Loucy (cell line): ENCODE data around the gene E4F1.

Experiments
- H2AFZ ChIP-seq: fragments of 200-600 bp; sonication (generic); 2 replicates; pipeline ENCODE4 v1.6.0; 2016; ENCODE audit warnings: antibody characterized with exemption, mild to moderate bottlenecking, low read length, moderate library complexity
- H3F3A ChIP-seq: fragments of 200-600 bp; 2 replicates; pipeline ENCODE4 v1.6.0; 2016; ENCODE audit warnings: antibody characterized with exemption, low read depth, mild to moderate bottlenecking
- H3K27me3 ChIP-seq: fragments of 200-600 bp; sonication (generic); 2 replicates; pipeline ENCODE4 v1.6.1; 2014; ENCODE audit warnings: low read length, mild to moderate bottlenecking; ENCODE audit not compliant: insufficient read depth, poor library complexity, severe bottlenecking
- H3K36me3 ChIP-seq: fragments of 200-600 bp; sonication (generic); 2 replicates; pipeline ENCODE4 v1.6.1; 2016; ENCODE audit warnings: low read length; ENCODE audit not compliant: insufficient read depth
- H3K4me1 ChIP-seq: fragments of 200-600 bp; sonication (generic); 2 replicates; pipeline ENCODE4 v1.5.1; 2014; ENCODE audit warnings: low read length, mild to moderate bottlenecking; ENCODE audit not compliant: insufficient read depth, poor library complexity, severe bottlenecking
- H3K4me2 ChIP-seq: fragments of 200-600 bp; sonication (generic); 2 replicates; pipeline ENCODE4 v1.6.0; 2014; ENCODE audit warnings: antibody characterized with exemption, low read length, low read depth, mild to moderate bottlenecking; ENCODE audit not compliant: poor library complexity, severe bottlenecking
- H3K4me3 ChIP-seq: fragments of 200-600 bp; sonication (generic); 2 replicates; pipeline ENCODE4 v1.5.1; 2014; ENCODE audit warnings: low read length, mild to moderate bottlenecking, mixed read lengths; ENCODE audit not compliant: poor library complexity, severe bottlenecking
- H3K79me2 ChIP-seq: fragments of 200-600 bp; sonication (generic); 2 replicates; pipeline ENCODE4 v1.6.1; 2014; ENCODE audit warnings: low read length; ENCODE audit not compliant: insufficient read depth
- H3K9ac ChIP-seq: fragments of 200-600 bp; sonication (generic); 2 replicates; pipeline ENCODE4 v1.6.0; 2014; ENCODE audit warnings: mild to moderate bottlenecking, low read depth, low read length, moderate library complexity; ENCODE audit not compliant: poor library complexity, severe bottlenecking
- H3K9me2 ChIP-seq: fragments of 200-600 bp; sonication (generic); replicated peaks from 2 replicates; pipeline ENCODE4 v1.6.1; 2016; ENCODE audit warnings: low read depth, low read length, mixed read lengths
- H3K9me3 ChIP-seq: fragments of 200-600 bp; sonication (generic); 2 replicates; pipeline ENCODE4 v1.6.1; 2014; ENCODE audit warnings: mild to moderate bottlenecking, antibody characterized with exemption, low read length, low read depth; ENCODE audit not compliant: insufficient read depth
- H4K20me1 ChIP-seq: fragments of 200-600 bp; sonication (generic); 2 replicates; pipeline ENCODE4 v1.6.0; 2014; ENCODE audit warnings: antibody characterized with exemption, low read length, mild to moderate bottlenecking; ENCODE audit not compliant: insufficient read depth, poor library complexity, severe bottlenecking
- CTCF ChIP-seq: fragments of 200-600 bp; sonication (generic); conservative IDR thresholded peaks from 2 replicates; pipeline ENCODE4 v1.5.1; 2014; ENCODE audit warnings: mild to moderate bottlenecking, antibody characterized with exemption, low read length
- EZH2phosphoT487 ChIP-seq: fragments of 200-600 bp; IDR thresholded peaks from 2 replicates; pipeline ENCODE4 v1.6.1; 2018; ENCODE audit warnings: antibody characterized with exemption, mild to moderate bottlenecking, moderate library complexity, borderline replicate concordance

Gene E4F1

DNA sequence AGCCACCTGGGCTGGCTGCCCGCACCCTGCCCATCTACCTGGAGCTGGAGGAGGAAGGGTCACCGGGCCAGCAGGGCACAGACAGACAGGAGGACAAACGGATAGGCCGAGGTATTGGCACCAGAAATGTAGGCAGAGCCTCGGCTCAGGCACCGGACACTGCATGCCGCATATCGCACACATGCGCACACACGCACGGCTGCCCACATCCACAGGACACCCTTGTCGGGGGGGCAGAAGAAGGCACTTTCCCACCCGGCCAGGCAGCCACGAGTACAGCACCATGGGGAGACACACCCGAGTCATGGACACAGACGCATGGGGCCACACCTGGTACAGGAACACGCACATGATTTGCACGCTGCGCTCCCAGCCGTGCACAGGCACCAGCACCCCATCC lies 41.4 kb upstream of the E4F1 start:
- no peak overlapping the region for H2AFZ ChIP-seq
- H3K9me2 ChIP-seq, result no peaks in the 10 kb centered on the region
- H4K20me1 ChIP-seq, result no peaks in the 10 kb centered on the region
- no peaks in the 10 kb centered on the region for H3F3A ChIP-seq
- H3K4me1 ChIP-seq, result no peaks in the 10 kb centered on the region
- TF ChIP-seq CTCF (no peak), EZH2phosphoT487 (no peak)
- no peaks in the 10 kb centered on the region for H3K9me3 ChIP-seq
- no peaks in the 10 kb centered on the region for H3K27me3 ChIP-seq
- H3K79me2 ChIP-seq, result no peaks in the 10 kb centered on the region
- H3K4me2 ChIP-seq, result no peak overlapping the region
- H3K36me3 ChIP-seq, result no peaks in the 10 kb centered on the region
- H3K9ac ChIP-seq, result no peak overlapping the region
- no peak overlapping the region for H3K4me3 ChIP-seq

GRCh38 chr16:2183671-2184070 lies 39.7 kb upstream of the E4F1 start:
- H3F3A ChIP-seq, result no peaks in the 10 kb centered on the region
- TF ChIP-seq CTCF (no peak), EZH2phosphoT487 (no peak)
- H3K9me2 ChIP-seq, result no peaks in the 10 kb centered on the region
- H2AFZ ChIP-seq, result no peak overlapping the region
- no peaks in the 10 kb centered on the region for H3K79me2 ChIP-seq
- no peak overlapping the region for H3K9ac ChIP-seq
- H3K4me3 ChIP-seq, result no peak overlapping the region
- H4K20me1 ChIP-seq, result no peaks in the 10 kb centered on the region
- H3K9me3 ChIP-seq, result no peaks in the 10 kb centered on the region
- H3K27me3 ChIP-seq, result no peaks in the 10 kb centered on the region
- H3K36me3 ChIP-seq, result no peaks in the 10 kb centered on the region
- H3K4me1 ChIP-seq, result no peaks in the 10 kb centered on the region
- no peak overlapping the region for H3K4me2 ChIP-seq

DNA sequence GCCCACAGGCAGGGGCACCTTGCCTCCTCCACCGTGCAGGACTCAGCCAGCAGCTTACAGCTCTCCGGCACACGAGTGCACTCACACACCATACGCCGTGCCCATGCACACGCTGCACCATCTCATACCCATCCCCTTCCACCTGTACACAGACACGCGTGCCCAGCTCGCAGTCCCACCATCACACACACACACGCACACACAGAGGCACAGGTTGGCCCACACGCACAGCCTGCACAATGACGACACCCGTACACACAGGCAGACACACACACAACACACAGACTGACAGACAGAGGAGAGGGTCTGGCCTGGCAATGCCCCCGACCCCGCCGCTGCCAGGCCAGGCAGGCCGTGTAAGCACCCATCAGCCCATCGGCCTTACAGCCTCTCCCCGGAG lies 39.0 kb upstream of the E4F1 start:
- H2AFZ ChIP-seq, result no peak overlapping the region
- no peaks in the 10 kb centered on the region for H3K27me3 ChIP-seq
- H3K9me3 ChIP-seq, result no peaks in the 10 kb centered on the region
- no peaks in the 10 kb centered on the region for H3F3A ChIP-seq
- H3K79me2 ChIP-seq, result no peaks in the 10 kb centered on the region
- no peaks in the 10 kb centered on the region for H3K9me2 ChIP-seq
- H4K20me1 ChIP-seq, result no peaks in the 10 kb centered on the region
- no peak overlapping the region for H3K4me3 ChIP-seq
- no peaks in the 10 kb centered on the region for H3K36me3 ChIP-seq
- TF ChIP-seq CTCF (no peak), EZH2phosphoT487 (no peak)
- H3K9ac ChIP-seq, result no peak overlapping the region
- H3K4me2 ChIP-seq, result no peak overlapping the region
- no peaks in the 10 kb centered on the region for H3K4me1 ChIP-seq
